Esophagus squamous epithelium (tissue), 4 donors: ENCODE measurements around the gene CNTLN.

Experiments
- CTCF ChIP-seq, 6 experiments: fragments of 450-650 bp in 4 of 6; fragments of 200-600 bp in 2 of 6; sonication (generic) in 2 of 6; IDR thresholded peaks; one replicate each; pipeline ENCODE4 v1.5.1; 2016 to 2019; ENCODE audit warnings: antibody characterized with exemption in 6 of 6, mild to moderate bottlenecking in 4 of 6, moderate library complexity in 4 of 6
- POLR2A ChIP-seq, 4 donors: fragments of 450-650 bp; IDR thresholded peaks; one replicate each; pipeline ENCODE4 v1.6.1; 2017; ENCODE audit warnings: antibody characterized with exemption in 4 of 4, mild to moderate bottlenecking in 4 of 4, moderate library complexity in 3 of 4

- no peak for TF ChIP-seq CTCF (IDR thresholded peaks at IDR 0.05)
- TF ChIP-seq POLR2A (IDR thresholded peaks at IDR 0.05) = no peak
Observed at GRCh38 chr9:17398350-17398749, 263.5 kb downstream of the CNTLN start.
